Measurements from ENCODE around the gene NDUFB5. TPM values are rescaled to one million over a fixed set of nuclear protein-coding genes. Genes with fewer than 3 reads are reported as not detected.

Gene NDUFB5
- total and polyA plus RNA-seq, 2 donors (not counting 1 experiment from before 2014, with no cell fraction given) = 16.1 to 52.9 TPM

DNA sequence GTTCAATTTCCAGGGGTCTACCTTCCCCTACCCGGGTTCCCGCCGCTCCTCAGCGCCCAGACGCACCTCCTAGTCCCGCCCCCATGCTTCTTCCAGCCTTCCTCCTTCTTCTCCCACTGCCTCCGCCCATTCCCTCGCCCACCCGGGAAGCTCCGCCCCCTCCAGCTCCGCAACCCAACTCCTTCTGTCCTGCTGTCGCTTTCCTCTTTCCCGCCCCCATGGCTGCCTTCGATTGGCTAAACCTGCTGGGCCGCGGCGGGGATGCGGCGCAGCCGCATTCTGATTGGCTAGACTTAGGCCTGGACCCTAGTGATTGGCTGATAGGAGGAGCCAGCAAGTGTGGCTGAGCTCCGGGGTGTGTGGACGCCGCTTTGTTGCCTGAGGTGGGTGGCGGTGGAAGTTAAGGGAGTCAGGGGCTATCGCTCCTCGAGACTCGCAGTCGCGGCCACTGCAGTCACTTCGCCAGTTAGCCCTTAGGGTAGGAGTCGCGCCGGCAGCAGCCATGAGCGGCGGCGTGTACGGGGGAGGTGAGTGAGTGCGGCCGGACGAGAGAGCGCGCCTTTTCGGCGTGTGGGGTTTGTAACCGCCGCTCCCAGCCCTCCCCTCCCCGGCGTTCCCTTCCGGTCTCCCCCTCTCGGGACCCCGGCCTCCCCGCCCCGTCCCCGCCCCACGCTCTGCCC lies 41.9 kb upstream of the NDUFB5 start, which contains the start of gene ACTL6A:
Gene ACTL6A, plus strand, starts transcription at position 336 of the 680 bp plus-strand sequence. Its CDS starts 167 bp downstream, at position 503.
- CTCF ChIA-PET = interaction anchor here (0.6 to 3.9 kb wide), 17 partner anchors 42 to 488 kb away, joined by 3 to 24 read pairs (median 4); partner anchors contain the start of genes MFN1, MRPL47, NDUFB5 and PIK3CA
- under 1% methylated on average over 51 of the region's 55 CpGs for WGBS (ENCODE audit: insufficient coverage)
- TF ChIP-seq, protein P1, sequence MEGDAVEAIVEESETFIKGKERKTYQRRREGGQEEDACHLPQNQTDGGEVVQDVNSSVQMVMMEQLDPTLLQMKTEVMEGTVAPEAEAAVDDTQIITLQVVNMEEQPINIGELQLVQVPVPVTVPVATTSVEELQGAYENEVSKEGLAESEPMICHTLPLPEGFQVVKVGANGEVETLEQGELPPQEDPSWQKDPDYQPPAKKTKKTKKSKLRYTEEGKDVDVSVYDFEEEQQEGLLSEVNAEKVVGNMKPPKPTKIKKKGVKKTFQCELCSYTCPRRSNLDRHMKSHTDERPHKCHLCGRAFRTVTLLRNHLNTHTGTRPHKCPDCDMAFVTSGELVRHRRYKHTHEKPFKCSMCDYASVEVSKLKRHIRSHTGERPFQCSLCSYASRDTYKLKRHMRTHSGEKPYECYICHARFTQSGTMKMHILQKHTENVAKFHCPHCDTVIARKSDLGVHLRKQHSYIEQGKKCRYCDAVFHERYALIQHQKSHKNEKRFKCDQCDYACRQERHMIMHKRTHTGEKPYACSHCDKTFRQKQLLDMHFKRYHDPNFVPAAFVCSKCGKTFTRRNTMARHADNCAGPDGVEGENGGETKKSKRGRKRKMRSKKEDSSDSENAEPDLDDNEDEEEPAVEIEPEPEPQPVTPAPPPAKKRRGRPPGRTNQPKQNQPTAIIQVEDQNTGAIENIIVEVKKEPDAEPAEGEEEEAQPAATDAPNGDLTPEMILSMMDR (IDR thresholded peaks at IDR 0.05) = no peak
- TF ChIP-seq EZH2 (IDR thresholded peaks at IDR 0.05; ENCODE audit: borderline replicate concordance, insufficient read depth, low read depth, low read length, poor library complexity, severe bottlenecking) = no peak

More for the DNA sequence above, 41.9 kb upstream of the NDUFB5 start, which contains the start of gene ACTL6A:
- Histone ChIP-seq H4K20me1 (ENCODE audit: control insufficient read depth, insufficient read depth, low read length, poor library complexity, severe bottlenecking) (peaks cover 13% of the 10 kb centered on the region), H3K27ac (ENCODE audit: low read length in 2 of 2) (peak within 1 kb of the TSS; percentile 58 to 73), H3K36me3 (replicated peaks in 1 of 2; ENCODE audit: control extremely low read depth in 1 of 2, control insufficient read depth in 1 of 2, extremely low read depth in 1 of 2, insufficient read depth in 2 of 2, low read length in 1 of 2) (no peaks in the 10 kb centered on the region), H3K9ac (ENCODE audit: low read length) (peak within 1 kb of the TSS; percentile 75), H2AFZ (ENCODE audit: insufficient read depth, low read depth, low read length, poor library complexity, severe bottlenecking) (peak within 1 kb of the TSS; percentile 90), H3K4me2 (replicated peaks; ENCODE audit: low read depth, low read length, poor library complexity, severe bottlenecking) (peak within 1 kb of the TSS; percentile 84), H3K27me3 (replicated peaks in 1 of 4; ENCODE audit: control extremely low read depth in 1 of 4, control insufficient read depth in 3 of 4, insufficient read depth in 4 of 4, low read length in 3 of 4) (no peaks in the 10 kb centered on the region), H3K9me3 (ENCODE audit: control extremely low read depth in 1 of 3, control insufficient read depth in 2 of 3, insufficient read depth in 1 of 3, low read length in 2 of 3) (no peaks in the 10 kb centered on the region), H3K79me2 (ENCODE audit: control insufficient read depth, insufficient read depth, low read length) (peaks cover 37% of the 10 kb centered on the region), H3K4me3 (ENCODE audit: control extremely low read depth in 1 of 5, extremely low read depth in 1 of 5, insufficient read depth in 1 of 5, low read depth in 2 of 5, low read length in 4 of 5) (peak within 1 kb of the TSS; percentile 55 to 87 (median 83)), H3K4me1 (ENCODE audit: control insufficient read depth in 2 of 2, insufficient read depth in 2 of 2, low read length in 2 of 2) (peaks cover 9% of the 10 kb centered on the region in 2 donors)
- ATAC-seq (ENCODE audit: low read depth) (peak; percentile 90), DNase-seq (peak; percentile 98)
- POLR2A ChIA-PET = interaction anchor here (0.6 to 1.3 kb wide), 4 partner anchors 216 to 488 kb away, joined by 3 to 5 read pairs (median 3); no protein-coding TSS in a partner anchor
- intact Hi-C loops (cut with micrococcal nuclease) = loop anchor here (1.0 to 2.0 kb wide), 7 partner anchors 42 to 545 kb away; partner anchors contain the start of genes MRPL47, NDUFB5, USP13 and ZNF639
- Mint-ChIP-seq H3K27ac (peak within 1 kb of the TSS; percentile 94), H3K9me3 (ENCODE audit: insufficient read depth) (no peaks in the 10 kb centered on the region), H3K4me1 (peaks cover 26% of the 10 kb centered on the region), H3K4me3 (peak within 1 kb of the TSS; percentile 98), H3K27me3 (no peaks in the 10 kb centered on the region)
